Measurements from ENCODE around the gene ICAM1.

The ICAM1 gene

GRCh38 chr19:10256970-10257615 is 13.8 kb upstream of the ICAM1 start:
- no peak overlapping the region for H3K4me3 ChIP-seq (ENCODE audit: low read depth, low read length)
- no peak for DNase-seq (ENCODE audit: low read depth)
- TF ChIP-seq CTCF (conservative IDR thresholded peaks at IDR 0.05; ENCODE audit: low read depth, low read length) = no peak

GRCh38 chr19:10258080-10258710 is 12.7 kb upstream of the ICAM1 start:
- no peak overlapping the region for H3K4me3 ChIP-seq (ENCODE audit: low read depth, low read length)
- no peak for DNase-seq (ENCODE audit: low read depth)
- no peak for TF ChIP-seq CTCF (conservative IDR thresholded peaks at IDR 0.05; ENCODE audit: low read depth, low read length)

- TF ChIP-seq CTCF (conservative IDR thresholded peaks at IDR 0.05; ENCODE audit: low read depth, low read length) = peak; percentile 80
- peak; percentile 91 for DNase-seq (ENCODE audit: low read depth)
- H3K4me3 ChIP-seq (ENCODE audit: low read depth, low read length) = no peak overlapping the region
These were observed 11.6 kb upstream of the ICAM1 start for GRCh38 chr19:10259162-10259905.

- H3K4me3 ChIP-seq (ENCODE audit: low read depth, low read length) = no peak overlapping the region
- DNase-seq (ENCODE audit: low read depth) = no peak
- no peak for TF ChIP-seq CTCF (conservative IDR thresholded peaks at IDR 0.05; ENCODE audit: low read depth, low read length)
These were observed 10.8 kb upstream of the ICAM1 start for GRCh38 chr19:10260141-10260584.

- peak; percentile 80 for DNase-seq (ENCODE audit: low read depth)
- H3K4me3 ChIP-seq (ENCODE audit: low read depth, low read length) = no peak overlapping the region
- no peak for TF ChIP-seq CTCF (conservative IDR thresholded peaks at IDR 0.05; ENCODE audit: low read depth, low read length)
These were observed 8.1 kb upstream of the ICAM1 start for GRCh38 chr19:10262771-10263170.

GRCh38 chr19:10266706-10267105 is 4.2 kb upstream of the ICAM1 start:
- TF ChIP-seq CTCF (conservative IDR thresholded peaks at IDR 0.05; ENCODE audit: low read depth, low read length) = no peak
- H3K4me3 ChIP-seq (ENCODE audit: low read depth, low read length) = no peak overlapping the region
- DNase-seq (ENCODE audit: low read depth) = no peak
